Activated T-cell treated with anti-CD3 and anti-CD28 coated beads, Interleukin-2, amount 50 U/mL, for 72 hours (primary cell): Measurements from ENCODE around the gene ATG4A. TPM values are rescaled to one million over a fixed set of nuclear protein-coding genes. Genes with fewer than 3 reads are reported as not detected.

ENCODE experiments used
- ATAC-seq, 2 donors: fragments of 150-1000 bp; cut with Tn5 transposase; replicated peaks in 1 of 2; 2 replicates each; pipeline ENCODE4 v1.10.0; 2021; ENCODE audit warnings: moderate library complexity in 2 of 2, mild to moderate bottlenecking in 1 of 2
- DNase-seq, 2 donors: peaks; one replicate each; pipeline ENCODE4 v3.0.0; 2021 to 2022; ENCODE audit warnings: mixed read lengths in 1 of 2
- H3K27ac Mint-ChIP-seq: one replicate; pipeline ENCODE4 v1.8.0; 2022; ENCODE audit warnings: mild to moderate bottlenecking, moderate library complexity, mixed read lengths
- H3K27me3 Mint-ChIP-seq: one replicate; pipeline ENCODE4 v1.8.0; 2022; ENCODE audit warnings: low read depth, mixed read lengths
- H3K36me3 Mint-ChIP-seq, 2 donors: one replicate each; pipeline ENCODE4 v1.8.0; 2022; ENCODE audit warnings: mixed read lengths in 2 of 2, mild to moderate bottlenecking in 1 of 2; ENCODE audit not compliant: insufficient read depth in 2 of 2
- H3K4me1 Mint-ChIP-seq: one replicate; pipeline ENCODE4 v1.8.0; 2022; ENCODE audit warnings: low read depth, mixed read lengths
- H3K4me3 Mint-ChIP-seq, 2 donors: one replicate each; pipeline ENCODE4 v1.8.0; 2022; ENCODE audit warnings: mild to moderate bottlenecking in 2 of 2, mixed read lengths in 2 of 2, moderate library complexity in 2 of 2
- H3K9me3 Mint-ChIP-seq, 2 donors: one replicate each; pipeline ENCODE4 v1.8.0; 2022; ENCODE audit warnings: mixed read lengths in 2 of 2
- total RNA-seq, 2 donors: library from RNA; stranded (reverse); gene quantifications; one replicate each; pipeline ENCODE4 v1.2.3, GENCODE V29; 2022

The ATG4A gene
- total RNA-seq, 2 donors from 2014 or later: 9.2 to 10.3 TPM

DNA sequence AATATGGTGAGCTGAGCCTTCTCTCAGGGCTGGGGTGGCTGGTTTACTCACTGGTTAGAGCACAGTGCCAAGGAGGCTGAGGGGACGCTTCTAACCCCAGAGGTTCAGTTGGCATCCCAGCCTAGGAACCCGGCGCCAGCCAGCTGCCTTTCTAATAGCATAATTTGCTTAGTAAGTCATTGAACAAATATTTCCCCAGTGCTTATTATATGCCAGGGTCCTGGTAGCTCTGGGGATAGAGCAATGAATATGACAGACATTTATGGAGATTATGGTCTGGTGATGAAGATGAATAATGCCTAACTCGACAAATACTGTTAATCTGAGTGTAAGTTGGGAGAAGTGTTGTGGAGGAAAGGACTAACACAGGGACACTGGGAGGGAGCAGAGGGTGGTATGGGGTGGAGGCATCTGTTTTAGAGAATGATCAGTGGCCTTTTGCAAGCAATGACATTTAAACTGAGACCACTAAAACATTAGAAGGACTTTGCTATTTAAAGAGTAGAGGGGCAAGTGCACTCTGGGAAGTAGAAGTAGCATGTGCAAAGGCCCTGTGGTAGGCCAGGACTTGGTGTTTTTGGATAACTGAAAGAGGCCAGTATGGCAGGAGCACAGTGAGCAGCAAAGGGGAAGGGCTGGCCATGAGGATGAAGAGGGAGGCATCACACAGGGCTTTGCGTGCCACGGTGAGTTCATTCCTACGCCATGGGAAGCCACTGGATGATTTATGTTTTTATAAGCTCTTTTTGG, 71.9 kb downstream of the ATG4A start:
- Mint-ChIP-seq H3K9me3 (no peaks in the 10 kb centered on the region), H3K36me3 (no peaks in the 10 kb centered on the region), H3K27ac (no peak overlapping the region), H3K4me1 (no peaks in the 10 kb centered on the region), H3K27me3 (peaks cover 9% of the 10 kb centered on the region), H3K4me3 (no peak overlapping the region)
- no peak for ATAC-seq
- DNase-seq: no peak

DNA sequence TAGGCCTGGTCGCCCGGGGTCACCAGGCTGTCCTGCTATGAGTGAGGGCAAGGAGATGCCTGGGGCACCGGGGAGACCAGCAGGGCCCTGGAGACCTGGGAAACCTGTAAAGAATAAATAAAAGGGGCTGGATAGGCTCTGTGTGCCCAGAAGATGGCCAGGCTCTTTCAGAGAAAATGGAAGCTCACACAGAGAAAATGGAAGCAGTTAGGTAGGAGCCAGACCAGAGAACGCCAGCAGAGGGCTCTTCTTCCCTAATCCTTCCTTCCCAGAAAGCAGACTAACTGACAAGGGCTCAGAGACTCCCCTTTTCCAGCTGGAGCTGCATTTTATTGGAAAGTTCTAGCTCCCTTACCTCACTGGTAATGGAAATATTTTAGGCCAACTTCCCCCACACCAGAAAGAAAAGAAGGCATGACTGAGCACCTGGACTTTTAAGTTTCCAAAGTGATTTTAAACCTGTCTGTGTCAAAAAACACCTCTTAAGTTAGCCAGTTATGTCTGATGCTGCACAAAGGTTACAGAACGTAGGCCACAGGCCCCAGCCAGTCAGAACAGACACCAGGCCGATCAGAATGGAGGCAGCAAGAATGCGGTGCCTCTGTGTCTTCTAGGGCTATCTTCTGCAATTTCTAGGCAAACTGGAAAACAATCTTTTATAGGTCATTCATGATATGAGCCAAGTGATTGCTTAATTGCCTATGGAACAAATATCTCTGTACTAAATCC, 74.0 kb downstream of the ATG4A start:
- no peaks in the 10 kb centered on the region for H3K36me3 Mint-ChIP-seq
- H3K9me3 Mint-ChIP-seq: no peaks in the 10 kb centered on the region
- no peak for ATAC-seq
- no peak for DNase-seq
- no peak overlapping the region for H3K4me3 Mint-ChIP-seq
- no peak overlapping the region for H3K27ac Mint-ChIP-seq
- no peaks in the 10 kb centered on the region for H3K4me1 Mint-ChIP-seq
- peaks cover 9% of the 10 kb centered on the region for H3K27me3 Mint-ChIP-seq

DNA sequence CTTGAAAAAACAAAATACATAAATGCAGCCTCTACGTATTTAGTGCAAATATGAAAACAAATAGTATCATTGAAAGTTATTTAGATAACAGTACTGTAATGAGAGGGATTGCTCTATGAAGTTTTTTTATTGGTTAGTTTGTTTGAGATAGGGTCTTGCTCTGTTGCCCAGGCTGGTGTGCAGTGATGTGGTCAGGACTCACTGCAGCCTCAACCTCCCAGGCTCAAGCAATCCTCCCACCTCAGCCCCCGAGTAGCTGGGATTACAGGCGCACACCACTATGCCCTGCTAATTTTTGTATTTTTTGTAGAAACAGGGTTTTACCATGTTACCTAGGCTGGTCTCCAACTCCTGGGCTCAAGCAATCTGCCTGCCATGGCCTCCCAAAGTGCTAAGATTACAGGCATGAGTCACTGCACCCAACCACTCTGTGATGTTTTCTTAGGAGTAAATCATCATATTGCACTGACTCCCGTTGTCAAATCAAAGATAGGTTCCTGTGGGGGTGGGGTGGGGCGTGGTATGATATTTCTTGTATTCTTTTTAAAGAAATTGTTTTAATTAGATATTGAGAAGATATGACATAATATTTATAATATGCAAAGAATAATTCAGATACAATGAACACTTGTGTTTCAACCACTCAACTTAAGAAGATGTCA, 75.8 kb downstream of the ATG4A start:
- no peaks in the 10 kb centered on the region for H3K4me1 Mint-ChIP-seq
- ATAC-seq: no peak
- H3K27me3 Mint-ChIP-seq: peaks cover 14% of the 10 kb centered on the region
- no peak overlapping the region for H3K4me3 Mint-ChIP-seq
- DNase-seq: no peak
- no peaks in the 10 kb centered on the region for H3K9me3 Mint-ChIP-seq
- H3K27ac Mint-ChIP-seq: no peak overlapping the region
- H3K36me3 Mint-ChIP-seq: no peaks in the 10 kb centered on the region

DNA sequence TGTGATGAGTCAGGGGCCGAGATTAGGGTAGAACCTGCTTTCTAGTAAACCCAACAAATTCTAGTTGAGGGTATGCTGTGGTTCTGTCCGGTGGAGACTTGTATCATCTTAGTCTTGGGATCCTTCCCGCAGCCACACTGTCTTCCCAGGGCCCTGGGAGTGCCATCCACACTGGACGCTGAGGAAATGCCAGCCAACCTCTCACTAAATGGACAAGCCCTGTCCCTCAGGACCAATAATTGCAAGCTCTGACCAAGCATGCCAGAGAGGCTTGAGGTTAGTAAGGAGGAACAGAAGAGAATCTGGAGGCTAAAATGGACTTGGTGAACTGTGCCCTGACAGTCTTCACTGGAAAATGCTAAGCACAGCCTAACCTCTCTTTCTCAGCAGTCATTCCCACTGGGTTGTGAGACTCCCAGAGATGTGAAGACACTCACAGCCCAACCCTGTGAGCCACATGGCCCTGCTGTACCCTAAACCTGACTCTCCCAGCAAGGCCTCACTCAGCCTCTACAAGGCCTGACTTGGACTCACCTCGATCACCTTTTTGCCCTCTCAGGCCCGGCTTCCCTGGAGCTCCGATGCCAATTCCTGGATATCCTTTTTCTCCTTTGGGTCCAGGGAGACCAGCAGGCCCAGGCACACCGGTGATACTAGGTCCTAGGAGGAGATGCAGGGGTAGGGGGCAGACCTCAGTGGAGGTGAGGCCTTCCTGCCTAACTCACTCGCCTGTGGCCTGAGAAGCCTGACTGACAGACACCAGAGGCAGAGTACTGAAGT, 77.6 kb downstream of the ATG4A start:
- ATAC-seq (no peak), DNase-seq (no peak)
- Mint-ChIP-seq H3K4me1 (no peaks in the 10 kb centered on the region), H3K27me3 (peaks cover 15% of the 10 kb centered on the region), H3K9me3 (no peaks in the 10 kb centered on the region), H3K36me3 (no peaks in the 10 kb centered on the region), H3K4me3 (no peak overlapping the region), H3K27ac (no peak overlapping the region)

DNA sequence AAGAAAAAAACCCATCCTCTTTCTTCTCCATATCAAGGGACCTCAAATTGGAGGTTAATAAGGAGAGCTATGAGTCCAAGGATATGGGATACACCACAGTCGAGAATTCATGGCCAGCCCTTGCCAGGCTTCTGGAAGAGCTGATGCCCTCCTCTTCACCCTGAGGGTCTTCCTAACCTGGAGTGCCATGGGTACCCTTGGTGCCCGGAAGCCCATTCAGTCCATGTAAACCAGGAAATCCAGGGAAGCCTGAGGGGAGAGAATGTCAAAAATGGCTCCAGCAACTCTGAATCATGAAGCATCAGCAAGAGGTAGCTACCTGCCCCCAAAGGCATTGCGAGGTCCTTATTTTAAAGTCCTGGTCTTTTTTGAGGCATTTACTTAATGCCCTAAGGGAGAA, 78.2 kb downstream of the ATG4A start:
- ATAC-seq: no peak
- no peaks in the 10 kb centered on the region for H3K4me1 Mint-ChIP-seq
- H3K27me3 Mint-ChIP-seq: peaks cover 17% of the 10 kb centered on the region
- H3K27ac Mint-ChIP-seq: no peak overlapping the region
- no peak overlapping the region for H3K4me3 Mint-ChIP-seq
- no peak for DNase-seq
- H3K9me3 Mint-ChIP-seq: no peaks in the 10 kb centered on the region
- no peaks in the 10 kb centered on the region for H3K36me3 Mint-ChIP-seq

DNA sequence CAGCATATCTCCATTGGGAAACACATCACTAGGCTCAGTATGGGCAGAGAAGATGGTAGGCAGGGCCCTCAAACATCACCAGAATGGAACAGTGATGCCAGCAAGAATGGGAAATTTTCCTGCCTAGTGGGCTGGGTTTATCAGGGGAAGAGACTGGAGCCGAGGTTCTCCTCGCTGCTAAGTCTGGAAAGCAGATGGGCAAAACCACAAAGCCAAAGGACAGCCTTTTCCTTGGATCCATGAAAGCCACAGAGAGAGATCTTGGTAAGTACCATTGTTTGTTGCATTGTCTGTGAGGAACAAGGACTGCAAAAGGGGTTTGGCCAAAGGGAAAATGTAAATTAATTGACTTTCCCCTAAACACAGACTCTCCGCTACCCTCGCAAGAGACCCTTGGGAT, 80.1 kb downstream of the ATG4A start:
- Mint-ChIP-seq H3K27ac (no peak overlapping the region), H3K9me3 (no peaks in the 10 kb centered on the region), H3K36me3 (no peaks in the 10 kb centered on the region), H3K27me3 (peaks cover 17% of the 10 kb centered on the region), H3K4me1 (no peaks in the 10 kb centered on the region), H3K4me3 (no peak overlapping the region)
- ATAC-seq (no peak), DNase-seq (no peak)

DNA sequence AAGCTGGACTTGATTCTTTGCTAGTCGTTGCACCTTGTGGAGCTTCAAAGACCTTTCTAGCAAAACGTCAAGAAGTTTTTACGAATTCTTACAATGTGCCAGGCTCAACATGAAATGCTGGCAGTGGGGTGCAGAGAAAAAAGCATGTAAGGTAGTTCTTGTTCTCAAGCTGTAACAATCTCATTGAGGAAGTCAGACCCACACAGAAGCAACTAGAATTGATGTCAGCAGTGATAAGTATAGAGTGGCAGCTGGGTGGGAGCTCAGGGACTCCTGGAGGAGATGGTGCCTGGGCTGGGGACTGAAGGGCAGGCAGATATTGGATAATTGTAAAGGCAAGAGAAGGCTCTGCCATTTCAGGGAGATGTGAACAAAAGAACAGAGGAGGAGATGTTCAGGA, 82.3 kb downstream of the ATG4A start:
- Mint-ChIP-seq H3K27ac (no peak overlapping the region), H3K4me3 (no peak overlapping the region), H3K36me3 (no peaks in the 10 kb centered on the region), H3K9me3 (no peaks in the 10 kb centered on the region), H3K27me3 (peaks cover 25% of the 10 kb centered on the region), H3K4me1 (no peaks in the 10 kb centered on the region)
- ATAC-seq (no peak), DNase-seq (no peak)

DNA sequence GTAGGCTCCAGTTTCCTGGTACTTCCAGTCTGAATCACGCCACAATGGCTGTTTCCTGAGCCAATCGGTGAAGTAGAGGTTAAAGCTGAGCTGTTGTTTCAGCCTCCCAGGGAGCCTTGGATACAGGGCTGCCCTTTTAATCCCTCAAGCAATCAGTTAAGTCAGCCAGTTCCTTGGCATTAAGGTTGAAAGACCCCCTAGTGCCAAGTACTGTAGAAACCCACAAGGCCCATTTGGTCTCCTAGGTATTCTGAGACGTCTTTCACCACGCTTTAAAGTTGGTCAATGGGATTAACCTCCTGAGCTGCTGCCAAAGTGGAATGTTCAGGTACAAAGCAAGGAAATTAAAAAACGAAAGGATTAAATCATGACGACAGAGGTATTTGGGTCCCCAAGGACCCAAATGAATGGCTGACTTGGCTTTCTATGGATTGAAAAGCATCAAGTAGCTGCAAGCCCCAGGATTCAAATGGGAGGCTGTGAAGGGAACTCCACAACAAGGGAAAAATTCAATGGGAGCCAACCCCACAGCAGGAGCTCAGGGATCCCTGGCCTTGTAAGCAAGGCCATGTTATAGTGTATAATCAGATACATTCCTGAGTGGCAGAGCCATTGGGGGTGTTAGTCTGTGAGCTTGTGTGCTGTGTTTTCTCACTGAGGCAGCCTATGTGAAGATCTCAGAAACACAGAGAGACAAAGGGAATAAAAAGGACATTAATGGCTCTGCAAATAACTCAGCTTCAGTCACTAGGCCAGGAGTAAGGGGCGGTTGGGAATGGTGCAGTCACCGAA, 86.0 kb downstream of the ATG4A start:
- DNase-seq: no peak
- H3K27ac Mint-ChIP-seq: no peak overlapping the region
- no peaks in the 10 kb centered on the region for H3K9me3 Mint-ChIP-seq

DNA sequence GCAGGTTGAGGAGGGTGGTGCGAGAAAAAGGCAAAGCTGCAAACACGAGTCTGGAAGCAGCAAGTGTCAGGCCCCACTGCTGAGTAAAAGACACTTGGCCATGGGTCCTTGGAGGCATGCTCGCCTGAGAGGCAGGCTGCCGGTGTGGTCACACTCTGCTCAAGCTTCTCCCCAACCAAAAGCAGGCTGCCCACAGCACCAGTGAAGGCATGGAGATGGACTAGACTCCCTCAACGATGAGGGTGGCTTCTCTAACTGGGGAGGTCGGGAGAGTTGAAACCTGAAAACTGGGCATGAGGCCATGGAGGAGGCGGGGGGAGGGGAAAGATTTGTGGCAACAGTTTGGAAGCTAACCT, 86.5 kb downstream of the ATG4A start:
- no peaks in the 10 kb centered on the region for H3K36me3 Mint-ChIP-seq
- H3K4me1 Mint-ChIP-seq: no peaks in the 10 kb centered on the region
- H3K27me3 Mint-ChIP-seq: peaks cover 21% of the 10 kb centered on the region
- H3K27ac Mint-ChIP-seq: no peak overlapping the region
- H3K9me3 Mint-ChIP-seq: no peaks in the 10 kb centered on the region
- ATAC-seq (no peak), DNase-seq (no peak)
- no peak overlapping the region for H3K4me3 Mint-ChIP-seq

More for the DNA sequence above, 86.0 kb downstream of the ATG4A start:
- no peak overlapping the region for H3K4me3 Mint-ChIP-seq
- H3K27me3 Mint-ChIP-seq: peaks cover 19% of the 10 kb centered on the region
- H3K36me3 Mint-ChIP-seq: no peaks in the 10 kb centered on the region
- ATAC-seq: no peak
- no peaks in the 10 kb centered on the region for H3K4me1 Mint-ChIP-seq

DNA sequence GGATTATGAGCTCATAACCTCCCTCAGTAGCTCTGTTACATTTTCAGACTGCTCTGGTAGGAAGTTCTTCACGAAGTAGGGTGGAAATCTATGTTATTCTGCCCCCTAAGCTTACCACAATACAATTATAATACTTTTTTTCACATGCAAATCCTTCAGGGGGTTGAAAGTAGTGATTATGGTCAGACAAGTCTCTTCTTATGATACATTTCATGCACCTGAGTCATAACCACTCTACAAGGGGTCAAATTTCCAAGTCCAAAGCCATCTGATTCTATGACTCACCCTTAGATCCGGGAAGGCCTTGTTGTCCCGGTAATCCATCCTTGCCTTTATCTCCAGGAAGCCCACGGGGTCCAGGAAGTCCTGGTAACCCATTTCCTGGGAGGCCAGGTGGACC, 95.2 kb downstream of the ATG4A start:
- ATAC-seq: no peak
- Mint-ChIP-seq H3K27me3 (peaks cover 40% of the 10 kb centered on the region), H3K4me3 (no peak overlapping the region), H3K9me3 (no peaks in the 10 kb centered on the region), H3K4me1 (no peaks in the 10 kb centered on the region), H3K36me3 (no peaks in the 10 kb centered on the region), H3K27ac (no peak overlapping the region)
- DNase-seq: no peak

DNA sequence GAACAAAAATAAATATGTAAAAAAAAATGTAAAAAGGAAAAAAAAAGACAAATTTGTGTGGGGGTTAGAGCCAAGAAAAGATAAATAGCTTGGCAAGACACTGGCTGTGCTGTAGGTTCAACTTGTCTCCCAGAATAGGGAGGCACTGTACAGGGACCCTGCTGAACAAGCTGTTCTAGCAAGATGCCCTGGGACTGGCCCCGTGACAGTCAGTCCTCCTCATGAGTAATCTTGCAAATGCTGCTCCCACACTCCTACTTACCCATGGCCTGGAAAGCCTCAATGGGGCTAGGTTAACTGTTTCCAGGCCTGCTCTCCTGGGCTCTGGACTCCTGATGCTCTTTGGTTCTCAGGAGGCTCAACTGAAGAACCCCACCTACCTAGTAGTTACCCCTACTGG, 106.8 kb downstream of the ATG4A start:
- H3K36me3 Mint-ChIP-seq: no peaks in the 10 kb centered on the region
- no peak for DNase-seq
- no peaks in the 10 kb centered on the region for H3K9me3 Mint-ChIP-seq
- no peak overlapping the region for H3K27ac Mint-ChIP-seq
- H3K4me1 Mint-ChIP-seq: no peaks in the 10 kb centered on the region
- peaks cover 48% of the 10 kb centered on the region for H3K27me3 Mint-ChIP-seq
- H3K4me3 Mint-ChIP-seq: no peak overlapping the region
- no peak for ATAC-seq

DNA sequence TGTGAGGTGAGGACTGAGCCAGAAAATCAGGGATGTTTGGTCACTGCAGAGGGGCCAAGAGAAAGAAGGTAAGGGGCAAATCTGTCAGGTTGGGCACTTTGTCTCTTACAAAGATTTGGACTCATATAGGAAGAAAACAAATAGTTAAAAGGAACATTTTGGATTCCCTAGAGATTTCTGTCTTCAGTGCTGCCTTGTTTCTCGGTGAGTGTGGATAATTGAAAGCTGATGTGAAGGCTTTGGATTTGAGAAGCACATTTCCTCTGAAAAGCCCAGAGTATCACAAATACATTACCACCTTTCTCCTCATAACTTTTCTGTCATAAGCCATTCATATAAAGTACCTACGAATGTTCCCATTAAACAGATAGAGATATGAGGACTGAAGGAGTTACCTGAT, 107.5 kb downstream of the ATG4A start:
- no peak overlapping the region for H3K4me3 Mint-ChIP-seq
- ATAC-seq: no peak
- no peak for DNase-seq
- no peaks in the 10 kb centered on the region for H3K36me3 Mint-ChIP-seq
- H3K27ac Mint-ChIP-seq: no peak overlapping the region
- H3K4me1 Mint-ChIP-seq: no peaks in the 10 kb centered on the region
- H3K9me3 Mint-ChIP-seq: no peaks in the 10 kb centered on the region
- peaks cover 53% of the 10 kb centered on the region for H3K27me3 Mint-ChIP-seq
